Suprapubic skin (tissue), 4 donors: ENCODE results near the gene MCTP2.

Source experiments
- CTCF ChIP-seq, 2 donors: fragments of 200-600 bp in 1 of 2; fragments of 450-650 bp in 1 of 2; sonication (generic) in 1 of 2; IDR thresholded peaks; one replicate each; pipeline ENCODE4 v1.5.1; 2016 to 2019; ENCODE audit warnings: antibody characterized with exemption in 2 of 2, mild to moderate bottlenecking in 1 of 2, moderate library complexity in 1 of 2
- POLR2A ChIP-seq, 2 donors: fragments of 450-650 bp; IDR thresholded peaks; one replicate each; pipeline ENCODE4 v1.6.1; 2017; ENCODE audit warnings: antibody characterized with exemption in 2 of 2, mild to moderate bottlenecking in 2 of 2, moderate library complexity in 2 of 2
- POLR2AphosphoS5 ChIP-seq, 3 donors: sonication (generic); formaldehyde crosslinking; IDR thresholded peaks; one replicate each; pipeline ENCODE4 v1.6.1; 2017; ENCODE audit warnings: antibody characterized with exemption in 3 of 3

- TF ChIP-seq CTCF (IDR thresholded peaks at IDR 0.05) (no peak), POLR2A (IDR thresholded peaks at IDR 0.05) (no peak), POLR2AphosphoS5 (IDR thresholded peaks at IDR 0.05) (no peak)
These were observed 31.6 kb upstream of the MCTP2 start for GRCh38 chr15:94199725-94200124.
